HG03558 (cell line): Measurements from ENCODE around the gene DTNA.
"Not testable (repeated sequence)": the region's sequence is repeated elsewhere in the genome, so short reads cannot be mapped to it uniquely, and the experiment has no call there.

Experiments
- ATAC-seq: cut with Tn5 transposase; IDR thresholded peaks from one replicate; pipeline ENCODE4 v1.9.1; 2021; ENCODE audit warnings: moderate number of reproducible peaks; ENCODE audit not compliant: unreplicated experiment; ENCODE audit errors: extremely low read depth

The DTNA gene

GRCh38 chr18:34709750-34710441 lies at the start of gene DTNA:
TSS of gene DTNA (plus strand) at chr18:34710298. CDS start at chr18:34755977, 45,679 bp downstream.
- ATAC-seq, result no peak

GRCh38 chr18:34660572-34660971 lies 49.5 kb upstream of the DTNA start:
- no peak for ATAC-seq

GRCh38 chr18:34661464-34662087 lies 48.5 kb upstream of the DTNA start:
- no peak for ATAC-seq

- no peak for ATAC-seq
These were observed 33.1 kb upstream of the DTNA start for GRCh38 chr18:34676816-34677574.

- not testable (repeated sequence) for ATAC-seq
These were observed 20.3 kb upstream of the DTNA start for GRCh38 chr18:34689750-34690149.

- ATAC-seq, result no peak
These were observed 18.5 kb upstream of the DTNA start for GRCh38 chr18:34691614-34692013.

- ATAC-seq, result no peak
These were observed 15.4 kb upstream of the DTNA start for GRCh38 chr18:34694591-34695165.

GRCh38 chr18:34695310-34695709 lies 14.8 kb upstream of the DTNA start:
- ATAC-seq, result no peak

- no peak for ATAC-seq
These were observed 13.4 kb upstream of the DTNA start for GRCh38 chr18:34696671-34697070.

- ATAC-seq, result no peak
These were observed 12.9 kb upstream of the DTNA start for GRCh38 chr18:34697233-34697632.

GRCh38 chr18:34697891-34698290 lies 12.2 kb upstream of the DTNA start:
- ATAC-seq, result no peak

- ATAC-seq, result no peak
These were observed 8.2 kb upstream of the DTNA start for GRCh38 chr18:34701911-34702310.

- no peak for ATAC-seq
These were observed 7.3 kb upstream of the DTNA start for GRCh38 chr18:34702814-34703213.

- no peak for ATAC-seq
These were observed 6.0 kb upstream of the DTNA start for GRCh38 chr18:34704074-34704473.

- no peak for ATAC-seq
These were observed 5.3 kb upstream of the DTNA start for GRCh38 chr18:34704823-34705222.

GRCh38 chr18:34707670-34708069 lies 2.4 kb upstream of the DTNA start:
- ATAC-seq, result no peak

GRCh38 chr18:34709104-34709503 lies 994 bp upstream of the DTNA start:
- ATAC-seq, result no peak

GRCh38 chr18:34710458-34710914 lies 388 bp downstream of the DTNA start:
- no peak for ATAC-seq

GRCh38 chr18:34710934-34711333 lies 836 bp downstream of the DTNA start:
- no peak for ATAC-seq

- not testable (repeated sequence) for ATAC-seq
These were observed 6.0 kb downstream of the DTNA start for GRCh38 chr18:34716111-34716510.

GRCh38 chr18:34718610-34719009 lies 8.5 kb downstream of the DTNA start:
- ATAC-seq, result no peak
